T-cell (primary cell): ENCODE data around the gene IFIT2. TPM values are rescaled to one million over a fixed set of nuclear protein-coding genes. Genes with fewer than 3 reads are reported as not detected.

Experiments used
- ATAC-seq, 4 experiments: fragments of 200-7000 bp in 3 of 4; fragments of 150-1000 bp in 1 of 4; cut with Tn5 transposase; replicated peaks in 1 of 4; 1 replicate in 3 of 4; 2 replicates in 1 of 4; pipeline ENCODE4 v1.10.0; 2021; ENCODE audit warnings: moderate library complexity in 3 of 4, mild to moderate bottlenecking in 2 of 4, moderate number of reproducible peaks in 1 of 4
- CTCF ChIA-PET, 2 donors: fragments of 300-600 bp; sonication (Branson Sonifier 250); formaldehyde crosslinking; loops; one replicate each; lab custom pipeline; 2022; ENCODE audit warnings: antibody characterized with exemption in 2 of 2; lab: Charles Lee
- POLR2A ChIA-PET, 2 donors: fragments of 300-600 bp; sonication (Branson Sonifier 250); formaldehyde crosslinking; loops; one replicate each; lab custom pipeline; 2022; ENCODE audit warnings: antibody characterized with exemption in 2 of 2; lab: Charles Lee
- DNase-seq, 35 experiments: peaks; one replicate each; pipeline versions ENCODE4 v3.0.0 to v3.0.0-alpha.2; 2013 to 2023
- H3K27ac ChIP-seq: one replicate; pipeline ENCODE4 v1.5.1; 2013; ENCODE audit warnings: low read length
- H3K27me3 ChIP-seq, 2 experiments: replicated peaks in 1 of 2; 1 replicate in 1 of 2; 2 replicates in 1 of 2; pipeline versions ENCODE4 v1.6.1 to v1.7.0; 2013; ENCODE audit warnings: low read length in 1 of 2, mixed read lengths in 1 of 2; ENCODE audit not compliant: control insufficient read depth in 2 of 2, insufficient read depth in 2 of 2; ENCODE audit errors: extremely low read depth in 1 of 2
- H3K36me3 ChIP-seq, 2 donors: 1 replicate in 1 of 2; 2 replicates in 1 of 2; pipeline versions ENCODE4 v1.6.1 to v1.7.0; 2013; ENCODE audit warnings: low read length in 1 of 2; ENCODE audit not compliant: control insufficient read depth in 2 of 2, insufficient read depth in 1 of 2; ENCODE audit errors: extremely low read depth in 1 of 2
- H3K4me1 ChIP-seq, 2 experiments: 1 replicate in 1 of 2; 2 replicates in 1 of 2; pipeline versions ENCODE4 v1.6.1 to v1.7.0; 2013; ENCODE audit warnings: low read length in 2 of 2, mixed read lengths in 1 of 2; ENCODE audit not compliant: insufficient read depth in 2 of 2, control insufficient read depth in 1 of 2; ENCODE audit errors: extremely low read depth in 1 of 2
- H3K4me3 ChIP-seq, 2 donors: 1 replicate in 1 of 2; 2 replicates in 1 of 2; pipeline versions ENCODE4 v1.5.1 to v1.7.0; 2013; ENCODE audit warnings: mild to moderate bottlenecking in 2 of 2, low read length in 1 of 2, moderate library complexity in 1 of 2; ENCODE audit not compliant: control insufficient read depth in 1 of 2; ENCODE audit errors: extremely low read depth in 1 of 2
- H3K9me3 ChIP-seq: 2 replicates; pipeline ENCODE4 v1.7.0; 2013
- H3K27ac Mint-ChIP-seq, 2 donors: one replicate each; pipeline ENCODE4 v1.8.0; 2020 to 2021; ENCODE audit warnings: mild to moderate bottlenecking in 2 of 2, mixed read lengths in 2 of 2
- H3K27me3 Mint-ChIP-seq, 2 donors: one replicate each; pipeline ENCODE4 v1.8.0; 2021 to 2022; ENCODE audit warnings: mixed read lengths in 2 of 2
- H3K36me3 Mint-ChIP-seq: one replicate; pipeline ENCODE4 v1.8.0; 2021; ENCODE audit warnings: mixed read lengths
- H3K4me1 Mint-ChIP-seq, 3 donors: one replicate each; pipeline ENCODE4 v1.8.0; 2020 to 2022; ENCODE audit warnings: mixed read lengths in 3 of 3, mild to moderate bottlenecking in 1 of 3
- H3K4me3 Mint-ChIP-seq, 3 donors: one replicate each; pipeline ENCODE4 v1.8.0; 2020 to 2022; ENCODE audit warnings: mild to moderate bottlenecking in 3 of 3, mixed read lengths in 3 of 3, moderate library complexity in 3 of 3
- H3K9me3 Mint-ChIP-seq, 3 donors: one replicate each; pipeline ENCODE4 v1.8.0; 2020 to 2022; ENCODE audit warnings: mixed read lengths in 3 of 3
- WGBS: methylation state at CpG from one replicate; pipeline ENCODE4 v1.1.5; 2013; ENCODE audit warnings: missing lambda C conversion rate; ENCODE audit not compliant: insufficient coverage; 5-methylcytosine and 5-hydroxymethylcytosine counted together
- total RNA-seq, 35 experiments: library from RNA in 6 of 35; stranded (reverse) in 6 of 35; fragments of 120-200 nt in 1 of 35; gene quantifications; one replicate each; pipeline versions ENCODE4 v1.2.1 to v1.2.4 and lab custom pipeline; 2013 to 2026

The IFIT2 gene
- total RNA-seq, 5 donors from 2014 or later (not counting 1 experiment from before 2014, with no cell fraction given) = 6.4 to 13.9 (median 6.8) TPM

GRCh38 chr10:89332123-89332633 lies 30.3 kb downstream of the IFIT2 start:
- Mint-ChIP-seq H3K4me1 (peaks cover 76 to 90% (median 88%) of the 10 kb centered on the region in 3 donors), H3K36me3 (peaks cover 5% of the 10 kb centered on the region), H3K9me3 (no peaks in the 10 kb centered on the region), H3K4me3 (peak overlapping the region; percentile 80 to 81 (median 80)), H3K27me3 (no peaks in the 10 kb centered on the region), H3K27ac (peak overlapping the region; percentile 91)
- peak overlapping the region; percentile 57 for H3K27ac ChIP-seq
- DNase-seq (peak in 18 of 35 experiments; percentile 5 to 79 (median 30)), ATAC-seq (peak; percentile 37 to 47 (median 39))
- peak overlapping the region; percentile 46 to 60 for H3K4me3 ChIP-seq
- CTCF ChIA-PET = interaction anchor here (0.6 to 2.0 kb wide), 9 partner anchors 10 to 248 kb away, joined by 3 to 15 read pairs (median 4); partner anchors contain the start of genes IFIT1 (in 1 of the 2), IFIT2 (in 1 of the 2), IFIT5 (in 1 of the 2) and LIPA (in 1 of the 2)
- no peaks in the 10 kb centered on the region for H3K9me3 ChIP-seq
- H3K27me3 ChIP-seq = peaks cover 0 to 5% of the 10 kb centered on the region in 2 experiments
- WGBS = 6% methylated on average over 3 of the region's 5 CpGs
- no peaks in the 10 kb centered on the region for H3K36me3 ChIP-seq
- peaks cover 50 to 55% of the 10 kb centered on the region in 2 experiments for H3K4me1 ChIP-seq
- POLR2A ChIA-PET = interaction anchor here (0.6 to 1.4 kb wide), 9 partner anchors 26 to 341 kb away, joined by 3 to 6 read pairs (median 4); partner anchors contain the start of genes IFIT2 (in 2 of the 2) and IFIT1 (in 1 of the 2)

- Histone ChIP-seq H3K4me3 (no peak overlapping the region), H3K9me3 (no peaks in the 10 kb centered on the region), H3K4me1 (peaks cover 41 to 45% of the 10 kb centered on the region in 2 experiments), H3K36me3 (peaks cover 0 to 6% of the 10 kb centered on the region in 2 donors), H3K27me3 (peaks cover 0 to 9% of the 10 kb centered on the region in 2 experiments), H3K27ac (no peak overlapping the region)
- DNase-seq = peak in 1 of 35 experiments; percentile 30
- ChIA-PET CTCF (interaction anchor here (0.6 to 0.9 kb wide), 5 partner anchors 34 to 503 kb away, joined by 3 to 6 read pairs (median 4); partner anchors contain the start of gene LIPA (in 1 of the 2)), POLR2A (interaction anchor here in 1 of 2 donors (0.7 to 1.4 kb wide), 3 partner anchors 84 to 454 kb away, joined by 3 to 5 read pairs (median 4); no protein-coding TSS in a partner anchor)
- peak overlapping the region in 1 of 3 donors; percentile 25 for H3K4me3 Mint-ChIP-seq
- H3K36me3 Mint-ChIP-seq = peaks cover 30% of the 10 kb centered on the region
- no peaks in the 10 kb centered on the region for H3K9me3 Mint-ChIP-seq
- H3K27me3 Mint-ChIP-seq = no peaks in the 10 kb centered on the region
- H3K27ac Mint-ChIP-seq = no peak overlapping the region
- peaks cover 57 to 74% (median 69%) of the 10 kb centered on the region in 3 donors for H3K4me1 Mint-ChIP-seq
- WGBS = no CpG with 5 or more reads among the region's 3 CpGs
- no peak for ATAC-seq
These were observed 33.4 kb downstream of the IFIT2 start for GRCh38 chr10:89335226-89335625.

- Mint-ChIP-seq H3K36me3 (peaks cover 38% of the 10 kb centered on the region), H3K4me1 (peaks cover 47 to 64% (median 59%) of the 10 kb centered on the region in 3 donors), H3K27me3 (no peaks in the 10 kb centered on the region), H3K27ac (no peak overlapping the region), H3K4me3 (no peak overlapping the region), H3K9me3 (no peaks in the 10 kb centered on the region)
- H3K4me1 ChIP-seq = peaks cover 39 to 41% of the 10 kb centered on the region in 2 experiments
- DNase-seq (no peak), ATAC-seq (no peak)
- ChIA-PET POLR2A (no interaction called here), CTCF (no interaction called here)
- no peak overlapping the region for H3K4me3 ChIP-seq
- peaks cover 0 to 6% of the 10 kb centered on the region in 2 donors for H3K36me3 ChIP-seq
- no CpG with 5 or more reads among the region's 3 CpGs for WGBS
- no peak overlapping the region for H3K27ac ChIP-seq
- peaks cover 0 to 9% of the 10 kb centered on the region in 2 experiments for H3K27me3 ChIP-seq
- no peaks in the 10 kb centered on the region for H3K9me3 ChIP-seq
These were observed 34.4 kb downstream of the IFIT2 start for GRCh38 chr10:89336241-89336640.

- H3K36me3 ChIP-seq = peaks cover 0 to 6% of the 10 kb centered on the region in 2 donors
- H3K4me3 Mint-ChIP-seq = no peak overlapping the region
- 90% methylated on average over 2 of the region's 6 CpGs for WGBS
These were observed 35.6 kb downstream of the IFIT2 start for GRCh38 chr10:89337484-89337883.

GRCh38 chr10:89338713-89339112 lies 36.9 kb downstream of the IFIT2 start:
- peaks cover 44% of the 10 kb centered on the region for H3K36me3 Mint-ChIP-seq
- peaks cover 0 to 6% of the 10 kb centered on the region in 2 donors for H3K36me3 ChIP-seq
- H3K4me3 Mint-ChIP-seq = no peak overlapping the region
- ChIA-PET POLR2A (interaction anchor here in 1 of 2 donors (0.6 kb wide), 1 partner anchor 63 kb away, joined by 9 read pairs; no protein-coding TSS in a partner anchor), CTCF (interaction anchor here (0.5 to 0.6 kb wide), 3 partner anchors 34 to 1498 kb away, joined by 3 to 7 read pairs (median 3); no protein-coding TSS in a partner anchor)
- DNase-seq = no peak
- H3K4me1 ChIP-seq = peaks cover 19 to 21% of the 10 kb centered on the region in 2 experiments
- H3K4me1 Mint-ChIP-seq = peaks cover 25 to 41% (median 34%) of the 10 kb centered on the region in 3 donors
- no peak for ATAC-seq
- H3K9me3 Mint-ChIP-seq = no peaks in the 10 kb centered on the region
- no peaks in the 10 kb centered on the region for H3K27me3 Mint-ChIP-seq
- H3K27ac Mint-ChIP-seq = no peak overlapping the region
- no peak overlapping the region for H3K27ac ChIP-seq
- H3K27me3 ChIP-seq = peaks cover 0 to 9% of the 10 kb centered on the region in 2 experiments
- H3K9me3 ChIP-seq = no peaks in the 10 kb centered on the region
- WGBS = 100% methylated on average over 2 of the region's 3 CpGs
- no peak overlapping the region for H3K4me3 ChIP-seq

More at GRCh38 chr10:89337484-89337883, 35.6 kb downstream of the IFIT2 start:
- Histone ChIP-seq H3K27me3 (peaks cover 0 to 9% of the 10 kb centered on the region in 2 experiments), H3K9me3 (no peaks in the 10 kb centered on the region), H3K27ac (no peak overlapping the region), H3K4me1 (peaks cover 31 to 34% of the 10 kb centered on the region in 2 experiments), H3K4me3 (no peak overlapping the region)
- Mint-ChIP-seq H3K36me3 (peaks cover 43% of the 10 kb centered on the region), H3K27ac (peak overlapping the region in 1 of 2 donors; percentile 59), H3K4me1 (peaks cover 37 to 53% (median 46%) of the 10 kb centered on the region in 3 donors), H3K9me3 (no peaks in the 10 kb centered on the region), H3K27me3 (no peaks in the 10 kb centered on the region)
- ChIA-PET CTCF (interaction anchor here in 1 of 2 donors (1.0 kb wide), 1 partner anchor 32 kb away, joined by 3 read pairs; no protein-coding TSS in a partner anchor), POLR2A (no interaction called here)
- peak in 7 of 35 experiments; percentile 7 to 58 (median 18) for DNase-seq
- ATAC-seq = peak in 3 of 4 experiments; percentile 43 to 50 (median 44)

GRCh38 chr10:89339875-89340274 lies 38.0 kb downstream of the IFIT2 start:
- no peak for DNase-seq
- no peaks in the 10 kb centered on the region for H3K27me3 Mint-ChIP-seq
- no peak overlapping the region for H3K27ac Mint-ChIP-seq
- Histone ChIP-seq H3K36me3 (peaks cover 0 to 6% of the 10 kb centered on the region in 2 donors), H3K9me3 (no peaks in the 10 kb centered on the region), H3K27me3 (peaks cover 0 to 9% of the 10 kb centered on the region in 2 experiments), H3K4me1 (peaks cover 9 to 14% of the 10 kb centered on the region in 2 experiments), H3K4me3 (no peak overlapping the region), H3K27ac (no peak overlapping the region)
- no peak overlapping the region for H3K4me3 Mint-ChIP-seq
- ATAC-seq = no peak
- WGBS = 95% methylated on average over 3 of the region's 4 CpGs
- peaks cover 44% of the 10 kb centered on the region for H3K36me3 Mint-ChIP-seq
- peaks cover 20 to 32% (median 27%) of the 10 kb centered on the region in 3 donors for H3K4me1 Mint-ChIP-seq
- ChIA-PET CTCF (no interaction called here), POLR2A (interaction anchor here in 1 of 2 donors (0.7 kb wide), 1 partner anchor 28 kb away, joined by 3 read pairs; no protein-coding TSS in a partner anchor)
- H3K9me3 Mint-ChIP-seq = no peaks in the 10 kb centered on the region
